CD4-positive, alpha-beta memory T cell (primary cell): ENCODE results near the gene IRX4. TPM values are rescaled to one million over a fixed set of nuclear protein-coding genes. Genes with fewer than 3 reads are reported as not detected.
"Not testable (repeated sequence)": the region's sequence is repeated elsewhere in the genome, so short reads cannot be mapped to it uniquely, and the experiment has no call there.

Source experiments
- CTCF ChIA-PET: fragments of 350-600 bp; sonication (Branson Sonifier 250); formaldehyde crosslinking; loops from one replicate; lab custom pipeline; 2021; ENCODE audit warnings: inconsistent platforms; ENCODE audit not compliant: partially characterized antibody; lab: Charles Lee
- POLR2A ChIA-PET: fragments of 350-600 bp; sonication (Branson Sonifier 250); formaldehyde crosslinking; loops from one replicate; lab custom pipeline; 2021; ENCODE audit not compliant: partially characterized antibody; lab: Charles Lee
- DNase-seq, 5 donors: peaks; one replicate each; pipeline versions ENCODE4 v3.0.0 to v3.0.0-alpha.2; 2020 to 2022; ENCODE audit warnings: mixed read lengths in 1 of 5
- H3K27ac ChIP-seq: one replicate; pipeline ENCODE4 v1.7.0; 2013; ENCODE audit warnings: low read depth, low read length
- H3K27me3 ChIP-seq: 2 replicates; pipeline ENCODE4 v1.7.0; 2013; ENCODE audit warnings: mild to moderate bottlenecking, low read length, moderate library complexity; ENCODE audit not compliant: insufficient read depth
- H3K36me3 ChIP-seq: 2 replicates; pipeline ENCODE4 v1.7.0; 2013; ENCODE audit warnings: mild to moderate bottlenecking, low read length, moderate library complexity; ENCODE audit not compliant: insufficient read depth
- H3K4me1 ChIP-seq: 2 replicates; pipeline ENCODE4 v1.7.0; 2013; ENCODE audit warnings: mild to moderate bottlenecking, low read length, moderate library complexity; ENCODE audit not compliant: insufficient read depth
- H3K4me3 ChIP-seq, 2 donors: one replicate each; pipeline ENCODE4 v1.7.0; 2013; ENCODE audit warnings: low read length in 2 of 2, mild to moderate bottlenecking in 1 of 2
- H3K9me3 ChIP-seq, 2 donors: one replicate each; pipeline ENCODE4 v1.7.0; 2013; ENCODE audit warnings: low read length in 2 of 2, control low read depth in 1 of 2; ENCODE audit not compliant: control insufficient read depth in 1 of 2
- H3K27ac Mint-ChIP-seq, 7 donors: one replicate each; pipeline ENCODE4 v1.8.0; 2020 to 2021; ENCODE audit warnings: mixed read lengths in 7 of 7, mild to moderate bottlenecking in 6 of 7, inconsistent platforms in 3 of 7, moderate library complexity in 3 of 7
- H3K27me3 Mint-ChIP-seq, 2 donors: one replicate each; pipeline ENCODE4 v1.8.0; 2020 to 2021; ENCODE audit warnings: mixed read lengths in 2 of 2
- H3K36me3 Mint-ChIP-seq, 2 donors: one replicate each; pipeline ENCODE4 v1.8.0; 2020 to 2021; ENCODE audit warnings: mixed read lengths in 2 of 2, inconsistent platforms in 1 of 2, mild to moderate bottlenecking in 1 of 2
- H3K4me1 Mint-ChIP-seq, 4 donors: one replicate each; pipeline ENCODE4 v1.8.0; 2020 to 2021; ENCODE audit warnings: mixed read lengths in 4 of 4, mild to moderate bottlenecking in 1 of 4
- H3K4me3 Mint-ChIP-seq, 8 donors: one replicate each; pipeline ENCODE4 v1.8.0; 2020 to 2021; ENCODE audit warnings: mixed read lengths in 8 of 8, mild to moderate bottlenecking in 7 of 8, moderate library complexity in 6 of 8, inconsistent platforms in 3 of 8
- H3K9me3 Mint-ChIP-seq, 8 donors: one replicate each; pipeline ENCODE4 v1.8.0; 2020 to 2021; ENCODE audit warnings: mixed read lengths in 8 of 8, mild to moderate bottlenecking in 5 of 8, inconsistent platforms in 3 of 8, moderate library complexity in 1 of 8
- intact Hi-C: fragments of 100-400 bp; cut with micrococcal nuclease; formaldehyde crosslinking; loops from one replicate; pipeline ENCODE4 v1.15.1; 2023
- polyA plus RNA-seq, 2 donors: library from polyadenylated mRNA; unstranded; fragments of 300-500 nt; fragmentation: Illumina TruSeq; gene quantifications; one replicate each; pipeline ENCODE4 v1.2.3, GENCODE V29; 2021
- total RNA-seq, 2 experiments: library from RNA; stranded (reverse); gene quantifications; one replicate each; pipeline ENCODE4 v1.2.3, GENCODE V29; 2021

The IRX4 gene
- total and polyA plus RNA-seq, 4 experiments from 2014 or later: not detected

DNA sequence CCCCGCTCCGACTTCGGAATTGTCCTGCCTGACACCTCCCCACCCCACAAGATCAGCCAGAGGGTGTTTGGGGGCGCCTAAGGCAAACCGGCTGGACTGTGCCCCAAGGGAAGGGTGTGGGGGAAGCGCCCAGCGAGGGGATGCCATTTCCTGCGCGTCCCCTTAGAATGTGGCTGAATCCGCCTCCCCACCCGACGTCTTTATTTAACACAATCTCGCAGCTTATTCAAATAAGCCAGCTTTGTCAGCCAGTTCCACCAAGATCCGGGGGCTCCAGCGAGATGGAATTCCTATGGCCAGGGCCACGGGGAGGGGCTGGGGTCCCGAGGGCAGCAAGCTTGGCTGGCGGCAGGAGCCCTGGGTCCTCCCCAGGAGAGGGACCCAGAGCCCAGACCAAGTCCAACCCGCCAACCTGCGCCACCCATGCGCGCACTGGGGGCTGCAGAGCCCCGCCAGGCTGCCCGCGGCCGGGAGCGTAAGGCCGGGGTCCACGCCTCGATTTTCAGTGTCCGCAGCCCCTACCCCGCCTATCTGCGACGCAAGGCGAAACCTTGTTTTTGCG is 7.4 kb downstream of the IRX4 start:
- Histone ChIP-seq H3K9me3 (no peaks in the 10 kb centered on the region), H3K4me1 (no peaks in the 10 kb centered on the region), H3K27ac (no peak overlapping the region), H3K27me3 (peaks cover 17% of the 10 kb centered on the region), H3K4me3 (no peak overlapping the region), H3K36me3 (no peaks in the 10 kb centered on the region)
- Mint-ChIP-seq H3K36me3 (no peaks in the 10 kb centered on the region), H3K9me3 (peaks cover 0 to 2% (median 0%) of the 10 kb centered on the region in 8 donors), H3K4me1 (peaks cover 4 to 14% (median 6%) of the 10 kb centered on the region in 4 donors), H3K4me3 (peak overlapping the region in 2 of 8 donors; percentile 31 to 72), H3K27ac (no peak overlapping the region), H3K27me3 (peaks cover 40% of the 10 kb centered on the region in 2 donors)
- intact Hi-C loops: no loop called here
- CTCF ChIA-PET: no interaction called here
- DNase-seq: no peak
- POLR2A ChIA-PET: no interaction called here

DNA sequence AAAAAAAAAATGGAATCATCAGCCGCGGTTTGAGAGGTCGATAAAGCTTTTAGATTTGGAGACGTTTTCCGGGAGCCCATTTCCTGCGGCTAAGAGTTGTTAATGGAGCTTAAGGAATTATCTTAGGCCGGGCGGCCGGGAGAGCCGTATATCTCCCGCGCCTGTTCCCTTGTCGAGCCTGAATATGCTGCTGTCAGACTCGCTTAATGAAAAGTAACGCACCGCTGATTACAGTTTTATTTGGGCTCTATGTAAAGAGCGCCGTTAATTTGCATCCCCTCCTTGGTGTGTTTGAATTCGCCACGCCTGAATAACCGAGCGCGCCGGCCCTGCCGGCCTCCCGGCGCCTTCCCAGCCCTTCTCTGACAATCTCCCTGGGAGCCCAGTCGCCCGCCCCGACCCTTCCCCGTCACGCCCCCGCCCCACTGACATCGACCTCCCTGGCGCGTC is 7.9 kb downstream of the IRX4 start:
- Histone ChIP-seq H3K27me3 (peaks cover 12% of the 10 kb centered on the region), H3K9me3 (no peaks in the 10 kb centered on the region), H3K4me1 (no peaks in the 10 kb centered on the region), H3K4me3 (no peak overlapping the region), H3K36me3 (no peaks in the 10 kb centered on the region), H3K27ac (no peak overlapping the region)
- ChIA-PET CTCF (no interaction called here), POLR2A (no interaction called here)
- intact Hi-C loops: no loop called here
- H3K27ac Mint-ChIP-seq: no peak overlapping the region
- H3K36me3 Mint-ChIP-seq: no peaks in the 10 kb centered on the region
- peaks cover 35% of the 10 kb centered on the region in 2 donors for H3K27me3 Mint-ChIP-seq
- peaks cover 0 to 2% (median 0%) of the 10 kb centered on the region in 8 donors for H3K9me3 Mint-ChIP-seq
- H3K4me1 Mint-ChIP-seq: peaks cover 4 to 14% (median 4%) of the 10 kb centered on the region in 4 donors
- no peak for DNase-seq
- peak overlapping the region in 2 of 8 donors; percentile 31 to 39 for H3K4me3 Mint-ChIP-seq

DNA sequence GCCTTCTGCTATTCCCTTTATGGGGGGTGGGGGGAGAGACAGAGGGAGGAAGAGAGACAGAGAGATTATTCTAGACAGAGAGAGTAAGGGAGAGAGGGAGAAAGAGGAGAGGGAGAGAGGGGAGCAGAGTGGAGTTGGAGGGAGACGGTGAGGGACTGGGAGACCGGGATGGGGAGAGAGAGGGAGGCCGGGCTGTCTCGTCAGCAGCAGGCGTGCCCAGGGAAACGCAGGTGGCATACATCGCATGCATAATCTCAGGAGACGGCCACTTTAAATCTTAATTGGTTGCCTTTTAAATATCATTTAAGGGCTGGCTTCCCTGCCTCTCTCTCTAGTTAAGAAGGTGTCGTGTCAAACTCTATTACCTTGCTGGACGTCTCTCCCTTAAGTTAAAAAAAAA is 8.4 kb downstream of the IRX4 start:
- peaks cover 0 to 2% (median 0%) of the 10 kb centered on the region in 8 donors for H3K9me3 Mint-ChIP-seq
- H3K9me3 ChIP-seq: no peaks in the 10 kb centered on the region
- H3K36me3 Mint-ChIP-seq: no peaks in the 10 kb centered on the region
- ChIA-PET CTCF (no interaction called here), POLR2A (no interaction called here)
- no peaks in the 10 kb centered on the region for H3K36me3 ChIP-seq
- H3K4me1 ChIP-seq: no peaks in the 10 kb centered on the region
- H3K27me3 ChIP-seq: peaks cover 8% of the 10 kb centered on the region
- intact Hi-C loops: no loop called here
- no peak overlapping the region for H3K27ac ChIP-seq
- H3K27ac Mint-ChIP-seq: no peak overlapping the region
- no peak for DNase-seq
- peak overlapping the region in 2 of 8 donors; percentile 22 to 31 for H3K4me3 Mint-ChIP-seq
- no peak overlapping the region for H3K4me3 ChIP-seq
- peaks cover 3 to 10% (median 4%) of the 10 kb centered on the region in 4 donors for H3K4me1 Mint-ChIP-seq
- H3K27me3 Mint-ChIP-seq: peaks cover 31% of the 10 kb centered on the region in 2 donors

DNA sequence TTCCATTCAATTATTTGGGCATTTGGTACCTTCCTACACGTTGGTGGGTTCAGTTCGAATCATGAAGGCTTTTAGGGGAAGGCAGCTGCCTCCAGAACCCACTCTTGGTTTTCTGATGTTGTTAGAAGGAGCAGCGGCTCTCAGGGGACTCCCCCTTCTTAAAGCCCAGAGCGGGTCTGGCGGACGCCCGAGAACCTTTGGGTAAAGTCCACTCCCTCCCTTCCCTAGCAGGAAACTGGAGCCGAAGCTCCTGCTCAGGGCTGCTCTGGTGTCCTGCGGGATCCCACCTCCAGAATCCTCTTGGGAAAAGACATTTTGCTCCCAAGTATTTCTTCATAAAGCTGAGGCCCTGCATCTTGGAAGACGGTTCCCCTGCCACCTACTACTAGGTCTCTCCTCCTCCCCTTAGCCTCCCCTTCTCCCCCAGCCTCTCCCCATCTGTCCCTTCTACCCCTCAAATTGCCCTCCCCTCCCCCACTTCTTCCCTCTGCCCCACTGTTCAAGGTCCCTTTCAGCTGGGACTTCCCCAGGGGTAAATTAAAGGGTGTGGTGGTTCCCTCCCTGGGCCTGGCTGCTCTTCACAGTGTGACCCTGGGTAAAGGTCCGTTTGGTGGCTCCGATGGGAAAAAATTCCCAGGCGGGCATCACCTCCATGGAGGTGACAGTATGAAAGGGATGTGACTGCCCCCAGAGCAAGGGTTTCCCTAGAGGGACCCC is 9.3 kb downstream of the IRX4 start:
- H3K36me3 ChIP-seq: no peaks in the 10 kb centered on the region
- H3K9me3 ChIP-seq: no peaks in the 10 kb centered on the region
- H3K27me3 Mint-ChIP-seq: peaks cover 27 to 29% of the 10 kb centered on the region in 2 donors
- H3K36me3 Mint-ChIP-seq: no peaks in the 10 kb centered on the region
- ChIA-PET POLR2A (no interaction called here), CTCF (no interaction called here)
- H3K4me1 ChIP-seq: no peaks in the 10 kb centered on the region
- H3K9me3 Mint-ChIP-seq: peaks cover 0 to 2% (median 0%) of the 10 kb centered on the region in 8 donors
- no peak overlapping the region for H3K4me3 ChIP-seq
- no peak overlapping the region for H3K27ac Mint-ChIP-seq
- H3K4me3 Mint-ChIP-seq: no peak overlapping the region
- intact Hi-C loops: no loop called here
- H3K27me3 ChIP-seq: peaks cover 8% of the 10 kb centered on the region
- DNase-seq: no peak
- H3K27ac ChIP-seq: no peak overlapping the region
- peaks cover 3 to 10% (median 4%) of the 10 kb centered on the region in 4 donors for H3K4me1 Mint-ChIP-seq

DNA sequence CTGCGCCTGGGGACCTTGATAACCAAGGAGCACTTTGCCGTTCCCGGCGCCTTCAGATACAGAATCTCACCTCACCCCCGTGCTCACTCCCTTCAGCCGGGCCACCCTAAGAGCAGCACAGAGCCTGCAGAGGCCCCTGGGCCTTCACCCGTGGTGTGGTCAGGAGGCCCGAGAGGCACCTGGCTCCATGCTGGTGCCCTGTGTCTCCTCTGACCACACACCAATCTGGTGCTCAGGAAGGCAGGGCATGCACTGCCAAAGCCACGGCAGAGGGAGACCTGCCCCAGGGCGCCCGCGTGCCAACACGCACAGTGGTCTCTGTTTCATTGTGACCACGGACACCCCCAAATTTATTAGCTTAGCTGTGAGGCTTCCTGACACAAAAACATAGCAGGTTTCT is 11.3 kb downstream of the IRX4 start:
- Mint-ChIP-seq H3K4me1 (peaks cover 2 to 4% (median 4%) of the 10 kb centered on the region in 4 donors), H3K9me3 (no peaks in the 10 kb centered on the region), H3K4me3 (no peak overlapping the region), H3K27ac (no peak overlapping the region), H3K27me3 (peaks cover 26 to 28% of the 10 kb centered on the region in 2 donors), H3K36me3 (no peaks in the 10 kb centered on the region)
- Histone ChIP-seq H3K36me3 (no peaks in the 10 kb centered on the region), H3K9me3 (no peaks in the 10 kb centered on the region), H3K27ac (no peak overlapping the region), H3K27me3 (peaks cover 4% of the 10 kb centered on the region), H3K4me3 (no peak overlapping the region), H3K4me1 (no peaks in the 10 kb centered on the region)
- DNase-seq: no peak
- POLR2A ChIA-PET: no interaction called here
- intact Hi-C loops: no loop called here
- CTCF ChIA-PET: no interaction called here

DNA sequence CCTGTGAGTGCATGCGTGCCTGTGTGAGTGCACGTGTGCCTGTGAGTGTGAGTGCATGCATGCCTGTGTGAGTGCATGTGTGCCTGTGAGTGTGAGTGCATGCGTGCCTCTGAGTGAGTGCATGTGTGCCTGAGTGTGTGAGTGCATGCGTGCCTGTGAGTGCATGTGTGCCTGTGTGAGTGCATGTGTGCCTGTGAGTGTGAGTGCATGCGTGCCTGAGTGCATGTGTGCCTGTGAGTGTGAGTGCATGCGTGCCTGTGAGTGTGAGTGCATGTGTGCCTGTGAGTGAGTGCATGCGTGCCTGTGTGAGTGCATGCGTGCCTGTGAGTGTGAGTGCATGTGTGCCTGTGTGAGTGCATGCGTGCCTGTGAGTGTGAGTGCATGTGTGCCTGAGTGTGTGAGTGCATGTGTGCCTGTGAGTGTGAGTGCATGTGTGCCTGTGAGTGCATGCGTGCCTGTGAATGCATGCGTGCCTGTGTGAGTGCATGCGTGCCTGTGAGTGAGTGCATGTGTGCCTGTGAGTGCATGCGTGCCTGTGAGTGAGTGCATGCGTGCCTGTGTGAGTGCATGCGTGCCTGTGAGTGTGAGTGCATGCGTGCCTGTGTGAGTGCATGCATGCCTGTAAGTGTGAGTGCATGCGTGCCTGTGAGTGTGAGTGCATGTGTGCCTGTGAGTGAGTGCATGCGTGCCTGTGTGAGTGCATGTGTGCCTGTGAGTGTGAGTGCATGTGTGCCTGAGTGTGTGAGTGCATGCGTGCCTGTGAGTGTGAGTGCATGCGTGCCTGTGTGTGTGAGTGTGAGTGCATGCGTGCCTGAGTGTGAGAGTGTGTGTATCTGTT is 12.1 kb downstream of the IRX4 start:
- H3K4me3 Mint-ChIP-seq, DNase-seq, H3K4me1 ChIP-seq, H3K9me3 Mint-ChIP-seq, H3K27ac Mint-ChIP-seq, POLR2A ChIA-PET, intact Hi-C loops, H3K27ac ChIP-seq, H3K9me3 ChIP-seq, H3K27me3 ChIP-seq, H3K36me3 Mint-ChIP-seq, H3K36me3 ChIP-seq, CTCF ChIA-PET, H3K4me3 ChIP-seq, H3K4me1 Mint-ChIP-seq: not testable (repeated sequence)
- H3K27me3 Mint-ChIP-seq: peaks cover 26 to 31% of the 10 kb centered on the region in 2 donors

DNA sequence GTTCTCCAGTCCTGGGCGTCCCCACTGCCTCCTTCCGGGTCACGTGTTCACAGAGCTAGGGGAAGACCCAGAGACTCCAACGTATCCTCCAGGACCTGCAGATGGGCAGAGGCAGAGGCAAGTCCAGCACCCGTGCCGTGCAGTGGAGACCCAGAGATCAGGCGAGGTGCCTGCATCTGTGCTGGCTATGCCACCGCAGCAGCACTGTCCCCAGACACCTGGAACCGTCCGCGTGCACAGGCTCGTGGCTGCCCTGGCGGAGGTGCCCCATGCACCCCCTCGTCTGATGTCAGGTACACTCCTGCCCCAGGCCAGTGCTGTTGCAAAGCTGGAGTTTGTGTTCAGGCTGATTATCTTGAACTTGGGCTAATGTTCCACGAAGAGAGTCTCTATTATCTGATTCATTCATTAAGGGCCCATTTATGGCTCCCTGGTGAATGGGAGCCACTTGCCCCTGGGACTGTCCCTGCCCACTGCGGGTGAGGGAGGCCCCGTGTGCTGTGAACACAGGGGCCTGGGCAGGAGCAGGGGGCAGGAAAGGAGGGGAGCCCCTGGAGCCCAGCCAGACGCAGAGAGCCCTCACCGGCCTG is 13.7 kb downstream of the IRX4 start:
- H3K4me1 ChIP-seq: no peaks in the 10 kb centered on the region
- no peak for DNase-seq
- no peaks in the 10 kb centered on the region for H3K9me3 ChIP-seq
- intact Hi-C loops: no loop called here
- ChIA-PET POLR2A (no interaction called here), CTCF (no interaction called here)
- no peaks in the 10 kb centered on the region for H3K9me3 Mint-ChIP-seq
- H3K27ac ChIP-seq: no peak overlapping the region
- no peaks in the 10 kb centered on the region for H3K36me3 Mint-ChIP-seq
- H3K27me3 Mint-ChIP-seq: peaks cover 20 to 26% of the 10 kb centered on the region in 2 donors
- H3K4me3 ChIP-seq: no peak overlapping the region
- no peaks in the 10 kb centered on the region for H3K27me3 ChIP-seq
- no peak overlapping the region for H3K27ac Mint-ChIP-seq
- H3K4me1 Mint-ChIP-seq: peaks cover 0 to 2% (median 0%) of the 10 kb centered on the region in 4 donors
- no peaks in the 10 kb centered on the region for H3K36me3 ChIP-seq
- H3K4me3 Mint-ChIP-seq: no peak overlapping the region
